ENCODE data around the gene LTB.

LTB gene

GRCh38 chr6:31582230-31582643, at the start of gene LTB:
Gene LTB (minus strand): TSS chr6:31582424. CDS start chr6:31582417, 7 bp downstream.
- DNase-seq, result no peak

GRCh38 chr6:31631681-31632278, 49.6 kb upstream of the LTB start:
- DNase-seq, result no peak

GRCh38 chr6:31631209-31631608, 49.0 kb upstream of the LTB start:
- DNase-seq, result no peak

GRCh38 chr6:31630177-31630934, 48.1 kb upstream of the LTB start:
- DNase-seq, result no peak

GRCh38 chr6:31629014-31629413, 46.8 kb upstream of the LTB start:
- DNase-seq, result no peak

GRCh38 chr6:31627690-31628287, 45.6 kb upstream of the LTB start:
- no peak for DNase-seq

- DNase-seq, result no peak
These were observed 44.7 kb upstream of the LTB start for GRCh38 chr6:31626952-31627351.

GRCh38 chr6:31624070-31624469, 41.8 kb upstream of the LTB start:
- DNase-seq, result no peak

GRCh38 chr6:31622684-31623091, 40.5 kb upstream of the LTB start:
- no peak for DNase-seq

GRCh38 chr6:31621991-31622390, 39.8 kb upstream of the LTB start:
- DNase-seq, result no peak

- no peak for DNase-seq
These were observed 39.2 kb upstream of the LTB start for GRCh38 chr6:31621320-31621939.

- DNase-seq, result peak; percentile 82
These were observed 38.5 kb upstream of the LTB start, which contains the start of gene PRRC2A for GRCh38 chr6:31620586-31621319. Gene PRRC2A (plus strand): TSS chr6:31620715. CDS start chr6:31622790, 2,075 bp downstream.

GRCh38 chr6:31619805-31620585, 37.8 kb upstream of the LTB start:
- DNase-seq, result peak; percentile 98

GRCh38 chr6:31617010-31617409, 34.8 kb upstream of the LTB start:
- no peak for DNase-seq

- DNase-seq, result no peak
These were observed 33.5 kb upstream of the LTB start for GRCh38 chr6:31615748-31616147.

- DNase-seq, result no peak
These were observed 32.7 kb upstream of the LTB start, which contains the start of gene AIF1 for GRCh38 chr6:31614684-31615578. Gene AIF1 (plus strand): TSS chr6:31615234. CDS start chr6:31615330, 96 bp downstream.

GRCh38 chr6:31614075-31614619, 31.9 kb upstream of the LTB start:
- DNase-seq, result no peak

- DNase-seq, result no peak
These were observed 28.7 kb upstream of the LTB start for GRCh38 chr6:31610968-31611367.

GRCh38 chr6:31609519-31610406, 27.5 kb upstream of the LTB start:
- peak; percentile 31 for DNase-seq
